HT1080 (cell line): ENCODE results near the gene MEST. TPM values are rescaled to one million over a fixed set of nuclear protein-coding genes. Genes with fewer than 3 reads are reported as not detected.
"Not testable (repeated sequence)": the region's sequence is repeated elsewhere in the genome, so short reads cannot be mapped to it uniquely, and the experiment has no call there.

ENCODE experiments used
- DNase-seq: peaks from one replicate; pipeline ENCODE4 v3.0.0-alpha.2; 2015; ENCODE audit warnings: low read depth
- small RNA-seq: library from RNA; depleted of rRNA; stranded (forward); fragments of <200 nt; gene quantifications from one replicate; pipeline ENCODE3, GENCODE V24; 2014
- total RNA-seq: library from RNA; depleted of rRNA; stranded (reverse); fragments of >200 nt; shearing (Covaris generic); gene quantifications from 2 replicates; pipeline ENCODE4 v1.2.3, GENCODE V29; 2014; rRNA removed

Gene MEST
- total RNA-seq, 1 experiment from 2014 or later = 0.21 TPM

GRCh38 chr7:130521258-130521951, 29.5 kb downstream of the MEST start:
- DNase-seq = no peak

GRCh38 chr7:130523519-130524125, 31.7 kb downstream of the MEST start:
- not testable (repeated sequence) for DNase-seq

- DNase-seq = no peak
Measured at GRCh38 chr7:130524628-130525027, 32.7 kb downstream of the MEST start.

GRCh38 chr7:130527752-130528355, 36.0 kb downstream of the MEST start:
- not testable (repeated sequence) for DNase-seq

- DNase-seq = no peak
Measured at GRCh38 chr7:130529417-130529816, 37.5 kb downstream of the MEST start.

- not testable (repeated sequence) for DNase-seq
Measured at GRCh38 chr7:130537894-130538293, 46.0 kb downstream of the MEST start.

GRCh38 chr7:130541287-130541686, 49.4 kb downstream of the MEST start:
- DNase-seq = not testable (repeated sequence)

- not testable (repeated sequence) for DNase-seq
Measured at GRCh38 chr7:130542297-130542696, 50.4 kb downstream of the MEST start.

- DNase-seq = no peak
Measured at GRCh38 chr7:130543487-130544010, 51.7 kb downstream of the MEST start.

- no peak for DNase-seq
Measured at GRCh38 chr7:130544356-130544755, 52.5 kb downstream of the MEST start.

- no peak for DNase-seq
Measured at GRCh38 chr7:130553398-130554029, 61.6 kb downstream of the MEST start.

- no peak for DNase-seq
Measured at GRCh38 chr7:130554481-130554880, 62.6 kb downstream of the MEST start.

Small RNA genes within 50 kb of the gene (small RNA-seq; reads per million reads assigned to genes)
- gene MIR335 (not detected), gene RF02148 (not detected), gene RF02149 (not detected), gene RF02150 (not detected)

Other genes with a start within 250 kb of the MEST start
- not detected in 2 replicates for gene CPA2, start 225.2 kb upstream of the MEST start, total RNA-seq
- gene CPA4, start 198.9 kb upstream of the MEST start, total RNA-seq = 25.9 and 29.9 TPM in 2 replicates
- gene CPA5, start 147.3 kb upstream of the MEST start, total RNA-seq = not detected in 2 replicates
- not detected in 2 replicates for gene CPA1, start 111.6 kb upstream of the MEST start, total RNA-seq
- 12.1 and 16.5 TPM in 2 replicates for gene CEP41, start 51.1 kb upstream of the MEST start, total RNA-seq
- gene COPG2, start 176.7 kb downstream of the MEST start, total RNA-seq = 11.1 and 15.3 TPM in 2 replicates
- gene TSGA13, start 194.5 kb downstream of the MEST start, total RNA-seq = not detected in 2 replicates
- 0.16 and 0.20 TPM in 2 replicates for gene KLF14, start 242.1 kb downstream of the MEST start, total RNA-seq